GM21723 (cell line): Measurements from ENCODE around the gene KCNMA1.

Experiments
- ATAC-seq: cut with Tn5 transposase; IDR thresholded peaks from one replicate; pipeline ENCODE4 v1.9.1; 2021; ENCODE audit warnings: mild to moderate bottlenecking, moderate library complexity; ENCODE audit not compliant: unreplicated experiment

The KCNMA1 gene

GRCh38 chr10:77077316-77077945 lies 560.2 kb downstream of the KCNMA1 start:
- ATAC-seq: no peak

DNA sequence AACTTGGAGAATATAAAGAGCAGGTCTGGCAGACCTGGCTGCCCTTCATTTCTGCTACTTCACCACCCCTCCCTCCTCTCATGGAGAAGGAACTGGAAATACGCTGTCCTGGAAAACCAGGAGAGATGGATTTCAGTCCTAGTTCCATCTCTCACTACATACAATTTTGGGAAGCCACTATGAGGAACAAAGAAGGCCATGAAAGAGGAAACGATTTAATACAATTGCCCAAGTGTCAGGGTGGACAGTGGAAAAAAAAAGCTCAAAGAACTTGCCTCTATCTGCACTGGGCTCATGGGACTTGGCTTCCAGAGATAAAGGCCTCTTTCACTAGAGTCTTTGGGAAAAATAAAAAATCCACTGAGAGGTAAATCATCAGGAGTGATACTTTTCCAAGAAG lies 561.7 kb downstream of the KCNMA1 start:
- ATAC-seq: no peak

DNA sequence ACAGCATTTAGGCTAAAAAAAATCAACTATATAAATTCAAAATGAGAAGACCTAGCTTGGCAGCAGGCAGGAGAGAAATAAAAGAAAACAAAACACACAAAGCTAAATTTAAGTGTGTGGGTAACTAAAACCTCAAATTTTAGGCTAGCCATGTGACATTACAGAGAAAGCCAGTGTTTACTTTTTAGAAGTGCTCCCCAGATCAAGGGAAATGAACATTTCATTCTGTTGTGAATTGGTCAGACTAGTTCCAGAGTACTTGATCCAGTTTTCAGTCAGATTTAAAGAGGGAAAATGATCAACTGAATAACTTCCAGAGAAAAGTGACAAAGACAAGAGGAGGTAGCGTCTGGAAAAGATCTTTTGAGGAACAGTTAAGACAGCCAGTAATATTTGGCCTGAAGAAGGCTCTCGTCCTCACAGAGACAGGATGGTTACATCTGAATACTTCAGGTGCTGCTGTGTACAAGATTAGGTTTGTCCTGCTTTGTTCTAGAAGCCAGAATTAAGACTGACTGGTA lies 563.4 kb downstream of the KCNMA1 start:
- no peak for ATAC-seq

GRCh38 chr10:77073663-77073960 lies 564.0 kb downstream of the KCNMA1 start:
- ATAC-seq: no peak

DNA sequence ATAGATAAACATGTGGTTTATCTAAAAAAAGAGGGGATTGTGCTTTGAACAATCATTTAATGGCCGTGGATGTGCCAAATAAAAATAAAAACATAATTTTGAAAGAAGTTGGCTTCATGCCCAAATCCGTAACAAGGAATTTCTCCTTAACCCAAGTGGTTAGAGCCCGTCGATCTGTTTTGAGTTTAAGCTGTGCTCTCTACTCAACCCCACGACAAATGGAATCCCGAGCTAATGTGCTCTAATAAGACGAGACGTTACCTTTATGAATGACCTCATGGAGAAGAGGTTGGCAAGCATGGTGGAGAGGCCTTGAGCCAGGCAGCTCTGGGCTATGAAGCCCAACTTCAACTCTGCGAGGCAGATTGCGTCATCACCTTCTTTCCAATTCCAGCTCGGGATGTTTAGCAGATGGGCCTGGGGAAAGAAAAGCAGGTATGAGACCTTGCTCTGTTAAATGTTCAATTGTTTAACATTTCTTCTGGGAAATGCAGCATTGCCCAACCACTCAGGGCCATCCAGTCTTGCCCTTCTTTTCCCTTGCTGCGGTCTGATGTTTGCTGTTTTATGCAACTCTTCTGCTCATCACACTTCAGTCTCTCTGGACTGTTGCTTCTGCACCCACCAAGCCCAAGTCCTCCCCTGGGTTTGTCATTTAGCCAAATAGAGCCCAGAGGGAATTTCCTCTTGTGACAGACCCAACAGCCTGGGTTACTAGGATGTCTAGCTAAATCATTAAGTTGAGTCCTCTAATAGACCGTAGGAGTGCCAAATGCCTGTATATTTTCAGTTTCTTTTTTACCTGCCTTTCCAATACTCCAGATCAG lies 564.6 kb downstream of the KCNMA1 start:
- no peak for ATAC-seq

GRCh38 chr10:77072361-77072835 lies 565.2 kb downstream of the KCNMA1 start:
- no peak for ATAC-seq

DNA sequence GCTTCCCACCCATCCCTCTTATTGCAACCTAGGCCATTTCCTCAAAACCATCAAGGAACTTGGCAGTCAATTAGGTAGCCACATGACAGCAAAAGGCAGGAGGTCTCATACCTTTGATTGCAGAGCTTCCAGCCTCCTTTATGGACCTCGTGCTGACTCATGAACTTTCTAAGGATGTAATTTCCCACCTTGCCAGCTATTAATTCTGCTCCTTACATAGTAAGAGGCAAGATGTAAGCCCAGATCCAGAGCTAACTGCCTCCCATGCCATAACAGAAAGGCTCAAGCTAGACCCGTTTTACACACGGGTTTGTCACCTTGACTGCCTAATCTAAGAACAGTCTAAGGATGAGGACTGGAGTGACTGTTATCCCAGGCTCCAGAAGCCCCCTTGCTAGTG lies 565.7 kb downstream of the KCNMA1 start:
- no peak for ATAC-seq

DNA sequence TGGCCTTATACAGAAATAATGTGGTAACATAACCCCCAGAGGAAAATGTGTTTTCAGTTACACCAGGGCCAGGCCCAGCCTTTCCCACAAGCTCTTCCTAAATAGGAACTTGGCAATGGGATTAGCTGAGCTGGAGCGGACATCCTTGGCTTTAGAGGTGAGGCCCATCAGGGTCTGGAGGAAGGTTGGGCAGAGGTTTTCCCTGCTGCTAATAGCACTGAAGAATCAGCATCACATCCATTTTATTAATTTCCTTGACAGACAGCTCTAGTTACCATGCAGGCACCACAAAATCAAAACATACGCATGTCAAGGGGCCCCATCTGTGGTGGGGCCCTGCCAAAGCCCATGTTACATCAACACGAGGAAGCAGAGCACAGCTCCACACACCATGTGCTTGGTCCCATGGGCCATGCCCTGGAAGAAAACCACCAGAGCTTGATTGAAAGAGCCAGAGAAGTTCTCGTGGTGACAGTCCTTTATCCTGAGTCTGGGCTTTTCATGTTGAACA lies 566.6 kb downstream of the KCNMA1 start:
- no peak for ATAC-seq

DNA sequence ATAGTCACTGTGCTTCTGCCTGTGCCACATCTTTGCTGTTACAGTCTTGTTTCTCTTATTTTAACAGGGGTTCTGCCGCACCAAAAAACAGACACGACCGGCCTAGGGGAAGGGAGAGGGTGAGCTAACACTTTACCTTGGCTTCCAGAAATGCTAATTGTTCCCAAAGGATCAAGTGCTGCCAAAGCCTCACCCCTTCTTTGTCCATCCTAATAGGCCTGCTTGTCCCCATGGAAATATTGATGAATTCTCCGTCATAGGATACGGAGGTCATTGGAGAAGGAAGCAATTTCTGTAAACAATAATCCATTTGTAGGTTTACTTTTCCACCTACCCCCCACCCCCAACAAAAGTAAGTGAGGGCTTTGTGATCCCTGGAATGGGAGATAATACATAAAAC lies 567.3 kb downstream of the KCNMA1 start:
- no peak for ATAC-seq

DNA sequence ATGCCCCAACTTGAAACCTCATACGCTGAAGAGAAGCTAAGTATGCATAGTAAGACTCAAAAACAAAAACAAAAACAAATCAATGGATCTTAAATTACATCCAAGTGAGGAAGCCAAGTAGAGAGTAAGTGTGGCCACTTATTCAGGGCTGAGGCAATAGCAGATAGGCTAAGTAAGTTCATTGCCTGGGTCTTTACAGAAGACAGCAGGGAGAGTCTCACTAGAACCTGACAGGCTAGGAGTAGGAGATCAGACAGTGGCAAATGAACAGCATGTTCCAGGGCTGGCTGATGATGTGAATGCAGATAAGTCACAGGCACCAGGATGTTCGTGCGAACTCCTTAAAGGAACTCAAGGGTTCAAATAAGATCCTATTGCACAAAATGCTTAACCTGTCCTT lies 568.6 kb downstream of the KCNMA1 start:
- no peak for ATAC-seq

GRCh38 chr10:77068272-77068671 lies 569.3 kb downstream of the KCNMA1 start:
- ATAC-seq: no peak

DNA sequence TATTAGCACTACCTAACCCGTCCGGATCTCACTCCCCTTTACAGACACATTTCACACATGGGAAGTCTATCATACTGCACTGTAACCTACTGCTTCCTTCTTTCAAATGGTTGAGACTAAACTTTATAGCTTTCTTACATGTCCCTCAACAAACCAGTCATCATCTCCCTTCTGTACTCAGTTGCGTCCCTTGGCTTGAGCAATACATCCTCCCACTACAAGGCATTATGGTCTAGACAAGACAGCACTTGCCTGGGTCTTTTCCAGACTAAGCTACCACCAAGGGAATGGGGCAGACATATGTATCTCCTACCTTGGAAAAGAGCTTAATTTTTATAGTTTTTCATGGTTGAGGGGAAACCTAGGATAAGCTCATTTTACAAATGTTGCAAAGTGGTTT lies 575.2 kb downstream of the KCNMA1 start:
- no peak for ATAC-seq

DNA sequence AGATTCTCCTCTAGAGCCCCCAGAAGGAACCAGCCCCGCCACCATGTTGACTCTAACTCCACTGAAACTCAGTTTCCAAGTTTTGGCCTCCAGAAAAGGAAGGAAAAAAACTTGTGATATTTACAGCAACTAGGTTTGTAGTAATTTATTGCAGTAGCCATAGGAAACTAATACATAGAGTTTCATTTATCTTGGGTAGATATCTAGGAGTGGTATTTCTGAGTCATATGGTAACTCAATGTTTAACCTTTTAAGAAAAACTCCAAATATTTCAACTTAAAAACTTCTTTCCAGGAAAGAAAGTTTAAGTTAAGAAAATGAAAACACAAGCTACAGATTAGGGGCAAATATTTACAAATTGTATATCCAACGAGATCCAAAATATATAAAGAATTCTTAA lies 576.7 kb downstream of the KCNMA1 start:
- ATAC-seq: no peak

DNA sequence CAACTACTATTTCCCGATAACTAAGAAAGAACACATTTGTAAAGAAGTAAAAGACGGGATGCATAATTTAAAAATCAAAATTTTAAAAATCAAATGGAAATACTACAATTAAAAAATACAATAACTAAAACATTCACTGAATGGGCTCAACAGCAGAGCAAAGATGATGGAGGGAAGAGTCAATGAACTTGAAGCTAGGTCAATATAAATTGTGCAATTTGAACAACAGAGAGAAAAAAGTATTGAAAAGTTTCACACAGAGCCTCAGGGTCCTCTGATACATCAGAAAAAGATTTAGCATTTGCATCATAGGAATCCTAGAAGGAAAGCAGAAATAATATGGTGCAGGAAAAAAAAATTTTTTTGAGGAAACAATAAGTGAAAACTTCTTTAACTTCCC lies 581.0 kb downstream of the KCNMA1 start:
- ATAC-seq: no peak

DNA sequence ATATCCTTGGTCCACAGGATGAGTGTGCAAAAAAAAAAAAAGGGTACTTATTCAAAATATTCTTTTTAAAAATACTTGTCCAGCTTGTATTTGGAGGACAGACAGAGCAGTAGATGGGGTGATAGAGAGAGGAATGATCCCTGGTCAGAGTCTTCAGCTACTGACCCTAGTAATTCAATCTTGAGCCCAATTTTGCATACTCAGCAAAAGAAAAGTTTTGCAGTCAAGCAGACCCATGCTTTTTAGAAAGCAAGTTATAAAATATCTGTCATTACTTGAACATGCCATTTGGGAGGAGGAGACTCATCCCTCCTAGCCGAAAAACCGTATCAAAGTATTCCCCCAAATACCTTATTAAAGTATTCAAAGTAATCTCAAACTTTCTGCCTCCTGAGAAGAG lies 585.0 kb downstream of the KCNMA1 start:
- ATAC-seq: no peak

GRCh38 chr10:77051837-77052236 lies 585.8 kb downstream of the KCNMA1 start:
- ATAC-seq: no peak

GRCh38 chr10:77049896-77050295 lies 587.7 kb downstream of the KCNMA1 start:
- no peak for ATAC-seq

DNA sequence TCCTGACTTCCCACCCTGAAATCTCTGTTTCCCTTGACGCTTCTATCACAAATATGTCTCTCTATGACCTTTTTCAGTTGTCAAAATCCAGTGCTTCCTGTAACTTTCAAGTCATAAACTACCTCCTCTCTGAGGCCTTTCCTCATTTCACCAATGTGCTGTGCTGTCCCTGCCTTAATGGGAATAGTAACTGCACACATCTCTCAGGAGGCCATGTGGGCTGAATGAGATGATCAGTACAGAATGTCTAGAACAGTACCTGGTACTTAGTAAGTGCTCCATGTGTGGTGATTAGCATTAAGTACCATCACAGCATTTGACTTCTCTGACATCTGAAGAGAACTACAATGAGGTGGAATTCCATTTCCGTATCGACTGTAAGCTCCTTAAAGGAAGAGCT lies 588.5 kb downstream of the KCNMA1 start:
- no peak for ATAC-seq

DNA sequence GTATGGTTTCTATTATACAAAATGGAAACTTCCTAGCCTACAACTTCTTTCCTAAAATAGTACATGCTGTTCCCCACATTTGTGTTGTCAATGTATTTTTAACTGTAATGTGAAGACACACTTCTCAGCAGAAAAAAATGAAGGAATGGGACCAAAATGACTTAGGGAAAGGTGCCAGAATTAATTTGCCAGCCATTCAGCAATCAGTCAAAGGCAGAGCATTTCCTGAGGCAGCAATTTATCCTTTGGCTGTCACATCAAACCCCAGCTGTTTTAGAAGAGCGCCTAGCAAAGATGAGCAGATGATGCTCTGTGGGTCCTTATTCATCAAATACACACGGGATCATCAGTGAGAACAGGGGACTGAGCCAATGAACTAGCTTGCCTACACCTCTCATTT lies 592.5 kb downstream of the KCNMA1 start:
- ATAC-seq: no peak

DNA sequence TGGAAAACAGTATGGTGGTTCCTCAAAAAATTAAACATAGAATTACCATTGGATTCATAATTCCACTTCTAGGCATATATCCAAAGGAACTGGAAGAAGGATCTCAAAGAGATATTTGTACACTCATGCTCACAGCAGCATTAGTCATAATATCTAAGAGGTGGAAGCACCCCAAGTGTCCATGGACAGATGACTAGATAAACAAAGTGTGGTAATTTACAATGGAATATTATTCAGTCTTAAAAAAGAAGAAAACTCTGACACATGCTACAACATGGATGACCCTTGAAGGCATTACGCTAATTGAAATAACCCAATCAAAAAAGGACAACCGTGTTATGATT lies 594.2 kb downstream of the KCNMA1 start:
- ATAC-seq: no peak

DNA sequence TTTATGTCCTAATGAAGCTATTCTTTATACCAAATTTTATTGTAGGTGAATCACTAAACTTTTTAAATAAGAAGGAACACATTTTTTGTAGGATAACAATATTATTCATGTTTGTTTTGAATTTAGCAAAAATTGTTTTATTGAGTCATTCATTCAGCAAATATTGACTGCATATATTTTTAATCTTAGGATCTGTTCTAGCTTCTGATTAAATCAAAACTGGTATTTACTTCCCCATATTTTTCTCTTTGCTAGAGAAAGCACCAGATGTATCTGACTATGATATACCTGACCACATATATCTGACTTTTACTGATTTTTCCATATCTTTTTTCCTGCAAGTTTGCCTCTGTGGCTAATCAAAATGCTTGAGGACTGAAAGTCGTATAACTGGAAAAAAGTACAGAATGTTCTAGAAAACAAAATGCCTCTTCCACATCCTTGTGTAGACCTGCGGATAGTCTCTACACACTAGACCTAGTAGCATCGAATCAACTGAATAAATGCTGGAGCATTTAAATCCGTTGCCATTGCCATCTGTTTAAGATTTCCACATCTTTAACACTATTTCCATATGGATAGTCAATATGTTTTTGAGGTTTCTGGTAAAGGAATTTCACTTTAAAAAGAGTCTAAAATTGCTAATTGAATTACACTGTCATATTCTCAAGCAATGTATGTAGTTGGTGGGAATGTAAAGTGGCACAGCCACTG lies 594.7 kb downstream of the KCNMA1 start:
- no peak for ATAC-seq
